GM18502 (cell line): ENCODE measurements around the gene PTPRN.
"Not testable (repeated sequence)": the region's sequence is repeated elsewhere in the genome, so short reads cannot be mapped to it uniquely, and the experiment has no call there.

ENCODE experiments used
- ATAC-seq: cut with Tn5 transposase; IDR thresholded peaks from one replicate; pipeline ENCODE4 v1.9.1; 2021; ENCODE audit warnings: mild to moderate bottlenecking; ENCODE audit not compliant: unreplicated experiment, poor library complexity

PTPRN gene

GRCh38 chr2:219272356-219272755 lies 36.8 kb downstream of the PTPRN start:
- no peak for ATAC-seq

- ATAC-seq = no peak
Measured at GRCh38 chr2:219271021-219271420, 38.2 kb downstream of the PTPRN start.

- ATAC-seq = no peak
Measured at GRCh38 chr2:219270055-219270372, 39.2 kb downstream of the PTPRN start.

GRCh38 chr2:219269362-219270054 lies 39.7 kb downstream of the PTPRN start:
- no peak for ATAC-seq

- no peak for ATAC-seq
Measured at GRCh38 chr2:219268294-219268693, 40.9 kb downstream of the PTPRN start.

GRCh38 chr2:219266886-219267285 lies 42.3 kb downstream of the PTPRN start:
- ATAC-seq = no peak

- no peak for ATAC-seq
Measured at GRCh38 chr2:219266232-219266631, 43.0 kb downstream of the PTPRN start.

GRCh38 chr2:219261024-219261855 lies 48.0 kb downstream of the PTPRN start:
- ATAC-seq = no peak

GRCh38 chr2:219258942-219259341 lies 50.3 kb downstream of the PTPRN start:
- not testable (repeated sequence) for ATAC-seq

GRCh38 chr2:219254590-219255201 lies 54.5 kb downstream of the PTPRN start:
- ATAC-seq = peak; percentile 30

- ATAC-seq = peak; percentile 65
Measured at GRCh38 chr2:219253753-219254589, 55.2 kb downstream of the PTPRN start, which contains the start of gene TUBA4A. Gene TUBA4A (minus strand): TSS chr2:219253918. CDS start chr2:219253858, 60 bp downstream.

- peak; percentile 25 for ATAC-seq
Measured at GRCh38 chr2:219252900-219253752, 56.1 kb downstream of the PTPRN start, which contains the start of gene TUBA4B. Gene TUBA4B (plus strand): TSS chr2:219253243. CDS start chr2:219253408, 165 bp downstream.

- no peak for ATAC-seq
Measured at GRCh38 chr2:219252570-219252899, 56.7 kb downstream of the PTPRN start.

- ATAC-seq = no peak
Measured at GRCh38 chr2:219252084-219252483, 57.1 kb downstream of the PTPRN start.

- ATAC-seq = no peak
Measured at GRCh38 chr2:219251656-219252055, 57.5 kb downstream of the PTPRN start.

- ATAC-seq = no peak
Measured at GRCh38 chr2:219250049-219250781, 59.0 kb downstream of the PTPRN start.

GRCh38 chr2:219249203-219249980 lies 59.8 kb downstream of the PTPRN start:
- peak; percentile 27 for ATAC-seq

GRCh38 chr2:219248845-219249202 lies 60.4 kb downstream of the PTPRN start:
- no peak for ATAC-seq
